NCI-H1436 (cell line): Measurements from ENCODE around the gene BICC1.

ENCODE experiments used
- DNase-seq: peaks from one replicate; lab custom pipeline; 2025; lab: John Stamatoyannopoulos, UW

Gene BICC1

DNA sequence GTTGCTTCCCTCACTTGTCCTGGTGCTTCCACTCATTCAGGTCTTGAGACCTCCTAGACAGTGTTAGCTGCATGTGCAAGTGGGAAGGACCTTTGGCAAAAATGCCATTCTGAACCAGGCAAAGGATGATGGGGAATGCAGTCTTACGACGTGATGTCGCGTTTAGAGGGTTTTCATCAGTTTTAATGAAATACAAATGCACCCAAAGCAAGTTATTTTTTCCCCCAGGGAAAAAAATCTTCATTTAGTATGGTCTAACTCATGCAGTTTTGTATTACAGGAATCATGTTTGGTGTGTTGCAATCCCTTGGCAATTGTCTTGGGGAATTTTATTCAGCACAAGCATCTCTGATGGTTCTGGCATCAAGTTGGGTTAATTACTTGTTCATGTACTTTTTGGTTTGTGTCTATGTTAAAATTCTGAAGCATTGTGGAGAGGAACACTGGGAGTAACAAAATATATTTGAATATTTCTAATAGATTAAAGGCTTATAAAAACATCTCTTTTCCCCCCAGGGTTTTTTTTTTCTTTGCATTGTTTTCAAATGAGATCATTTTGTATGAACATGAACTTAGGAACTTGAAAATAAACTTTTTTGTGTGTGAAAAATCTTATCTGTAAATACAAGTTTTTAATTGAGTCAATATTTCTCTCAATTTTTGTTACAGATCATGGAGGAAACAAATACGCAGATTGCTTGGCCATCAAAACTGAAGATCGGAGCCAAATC lies 188.9 kb downstream of the BICC1 start:
- no peak for DNase-seq

DNA sequence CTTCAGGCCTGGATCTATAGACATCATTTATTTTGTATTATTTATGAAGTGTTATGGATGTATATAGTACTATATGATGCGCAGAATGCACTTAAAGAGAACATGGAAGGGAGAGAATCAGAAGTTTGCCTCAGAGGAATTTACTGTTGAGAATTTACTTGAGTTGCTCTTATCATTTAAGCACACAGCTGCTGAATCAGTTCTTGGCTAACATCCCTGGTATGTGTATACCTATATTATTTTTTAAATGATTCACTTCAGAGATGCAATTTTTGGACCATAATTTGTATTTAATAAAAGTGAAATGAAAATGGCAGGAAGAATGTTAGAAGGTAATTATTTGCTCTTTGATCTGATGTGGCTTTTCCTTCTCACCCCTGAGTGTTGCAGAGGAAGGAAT lies 191.6 kb downstream of the BICC1 start:
- no peak for DNase-seq

DNA sequence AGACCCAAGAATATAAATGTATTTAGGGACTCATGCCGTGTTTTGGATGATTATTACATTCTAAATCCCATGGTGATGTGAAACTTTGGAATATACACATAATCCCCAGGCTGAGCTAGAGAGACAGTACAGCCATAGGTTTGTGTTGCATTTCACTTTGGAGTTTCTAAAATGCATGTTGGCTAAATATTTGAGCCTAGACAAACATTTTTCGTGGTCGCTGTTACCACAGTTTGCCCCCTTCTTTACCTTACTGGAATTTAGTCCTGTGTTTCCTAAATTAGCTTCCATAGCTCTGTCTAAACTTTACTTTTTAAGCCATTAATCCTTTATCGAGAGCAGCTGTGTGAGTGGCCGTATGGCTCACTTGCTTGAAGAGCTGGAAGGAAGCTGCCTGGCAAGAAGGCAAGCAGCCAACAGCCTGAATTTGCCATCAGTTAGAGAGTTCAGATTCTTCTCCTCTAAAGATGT lies 192.0 kb downstream of the BICC1 start:
- no peak for DNase-seq

DNA sequence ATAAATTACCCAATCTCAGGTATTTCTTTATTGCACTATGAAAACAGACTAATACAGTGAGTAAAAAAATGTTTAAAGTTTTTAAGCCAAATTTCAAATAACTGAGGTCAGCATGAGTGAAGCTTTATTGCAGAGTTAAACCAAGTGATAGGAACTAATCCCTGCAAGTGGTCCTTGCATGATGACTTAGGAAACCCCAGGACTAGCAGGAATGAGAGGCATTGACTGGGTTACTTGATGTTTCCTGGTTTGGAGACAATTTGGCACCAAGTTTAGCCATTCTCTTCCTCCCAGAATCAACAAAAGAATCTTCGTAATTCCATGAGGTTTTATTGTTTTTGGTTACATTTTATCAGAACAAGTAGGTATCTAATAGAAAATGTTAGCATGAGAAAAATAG lies 194.2 kb downstream of the BICC1 start:
- DNase-seq: no peak

DNA sequence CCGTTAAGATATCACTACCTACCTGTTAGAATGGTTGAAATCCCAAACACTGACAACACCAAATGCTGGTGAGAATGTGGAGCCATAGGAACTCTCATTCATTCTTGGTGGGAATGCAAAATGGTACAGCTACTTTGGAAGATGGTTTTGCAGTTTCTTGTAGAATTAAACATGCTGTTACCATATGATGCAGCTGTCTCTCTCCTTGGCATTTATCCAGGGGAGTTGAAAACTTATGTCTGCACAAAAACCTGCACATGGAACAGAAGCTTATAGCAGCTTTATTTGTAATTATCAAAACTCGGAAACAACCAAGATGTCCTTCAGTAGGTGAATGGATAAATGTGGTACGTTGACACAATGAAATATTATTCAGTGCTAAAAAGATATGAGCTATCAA lies 199.5 kb downstream of the BICC1 start:
- no peak for DNase-seq

DNA sequence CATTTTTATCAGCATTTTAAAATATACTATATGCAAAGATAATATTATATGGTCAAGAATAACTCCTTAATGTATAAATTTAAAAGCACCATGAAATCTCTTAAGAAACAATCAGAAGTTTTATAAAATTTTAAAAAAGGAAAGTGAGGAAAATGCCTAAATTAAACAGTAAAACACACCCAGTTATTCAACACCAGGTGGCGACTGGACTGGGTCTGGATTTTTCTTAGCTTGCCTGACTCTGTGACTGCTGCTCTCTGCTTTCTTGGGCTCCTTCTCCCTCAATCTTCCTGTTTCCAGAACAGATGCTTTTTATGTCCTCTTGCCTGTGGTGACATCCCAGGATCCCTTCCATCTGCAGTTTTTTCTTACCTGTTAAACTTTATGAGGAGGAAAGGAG lies 200.3 kb downstream of the BICC1 start:
- no peak for DNase-seq

DNA sequence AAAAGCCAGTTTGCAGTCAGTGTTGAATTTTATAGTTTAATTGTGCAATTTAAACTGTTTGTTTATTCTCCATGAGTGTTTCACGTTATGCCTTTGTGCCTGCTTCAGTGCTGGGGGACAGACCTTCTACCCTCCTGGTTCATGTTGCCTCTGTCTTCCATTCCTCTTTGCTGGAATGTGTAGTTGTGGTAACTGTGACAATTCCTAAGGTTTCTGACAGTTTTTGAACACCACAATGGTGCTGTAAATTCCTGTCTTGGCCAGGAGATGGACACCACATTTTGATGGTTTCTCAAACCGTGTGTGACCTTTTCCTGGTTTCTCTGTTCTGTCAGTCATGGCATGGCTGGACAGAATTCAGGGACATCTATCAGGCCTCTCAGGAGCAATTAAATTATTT lies 201.7 kb downstream of the BICC1 start:
- DNase-seq: no peak

DNA sequence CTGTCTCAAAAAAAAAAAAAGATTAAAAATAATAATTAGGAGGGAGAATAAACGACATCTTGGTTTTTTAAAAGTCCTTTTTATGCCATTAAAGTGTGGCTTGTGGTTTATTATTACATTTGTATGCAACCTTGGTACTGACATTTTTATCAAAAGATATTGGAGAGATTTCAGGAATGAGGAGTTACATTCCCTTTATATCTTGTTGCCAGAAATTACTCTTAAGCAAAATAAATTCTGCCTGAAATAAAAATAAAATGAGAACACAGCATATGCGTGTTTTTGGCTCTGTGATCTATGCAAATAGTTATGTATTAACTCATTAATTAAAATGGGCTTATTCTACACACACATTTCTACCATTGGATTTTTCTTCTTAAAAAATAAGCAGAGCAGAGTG lies 202.4 kb downstream of the BICC1 start:
- DNase-seq: no peak

DNA sequence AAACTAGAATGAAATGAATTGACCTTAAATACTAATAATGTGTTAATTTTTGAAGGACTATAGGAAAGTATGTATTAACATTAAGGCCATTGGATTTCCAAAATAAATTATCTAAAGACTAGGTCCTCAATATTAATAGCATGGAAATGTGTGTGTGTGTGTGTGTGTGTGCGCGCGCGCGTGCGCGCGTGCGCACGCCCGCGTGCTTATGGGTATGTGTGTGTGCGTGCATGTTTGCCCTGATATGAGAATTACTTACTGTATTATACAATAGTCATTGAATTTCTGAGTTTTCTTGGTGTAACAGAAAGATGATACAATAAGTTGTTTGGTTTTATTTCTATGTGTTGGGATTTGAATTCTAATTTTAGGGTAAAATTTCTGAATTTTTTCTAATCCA lies 205.9 kb downstream of the BICC1 start:
- DNase-seq: no peak

DNA sequence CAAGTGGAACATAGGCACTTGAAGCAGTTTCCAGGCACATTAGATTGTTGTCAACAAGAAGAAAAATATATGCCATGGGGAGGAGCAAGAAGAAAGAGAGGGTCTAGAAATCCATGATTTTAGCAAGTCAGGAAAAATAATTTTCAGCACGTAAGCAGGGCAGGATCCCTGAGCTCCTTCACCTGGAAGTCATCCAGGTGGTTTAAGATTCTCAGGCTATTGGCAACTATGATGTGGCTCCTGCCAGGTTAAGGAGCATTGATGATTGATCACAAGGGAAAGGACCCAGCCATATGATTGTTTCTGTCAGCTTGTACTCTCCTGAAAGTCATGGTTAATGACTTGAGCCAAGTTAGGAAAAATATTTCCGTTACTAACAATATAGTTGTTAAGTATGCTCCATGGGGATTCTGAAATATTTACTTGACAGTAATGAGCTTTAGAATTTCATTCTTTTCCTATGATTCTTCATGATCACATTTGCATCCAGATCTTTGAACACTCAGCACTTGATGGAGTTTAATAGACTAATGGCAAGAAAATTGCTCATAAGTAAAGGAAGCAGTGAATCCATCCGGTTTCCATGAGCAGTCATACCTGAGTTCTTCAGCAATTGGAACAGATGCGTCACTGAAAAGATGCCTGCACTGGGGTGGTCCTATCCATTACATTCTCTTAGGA lies 209.1 kb downstream of the BICC1 start:
- DNase-seq: no peak

DNA sequence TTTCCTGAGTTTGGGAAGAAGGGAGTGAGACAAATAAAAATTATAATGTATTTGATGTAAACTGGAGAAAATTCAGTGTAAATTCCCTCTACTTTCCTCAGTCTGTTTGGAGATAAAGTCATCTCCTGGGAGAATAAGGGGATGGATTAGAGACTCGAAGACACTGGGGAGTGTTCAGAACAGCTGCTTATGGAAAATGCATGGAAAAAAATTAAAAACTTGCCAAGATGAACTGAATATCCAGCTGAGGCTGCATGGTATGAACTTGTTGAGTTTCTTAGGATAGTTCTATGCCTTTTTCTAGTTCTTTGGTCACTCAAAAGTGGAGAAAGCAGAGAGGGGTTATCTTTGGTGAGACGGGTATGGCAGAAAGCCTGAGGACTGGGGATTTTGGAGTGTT lies 210.5 kb downstream of the BICC1 start:
- no peak for DNase-seq

DNA sequence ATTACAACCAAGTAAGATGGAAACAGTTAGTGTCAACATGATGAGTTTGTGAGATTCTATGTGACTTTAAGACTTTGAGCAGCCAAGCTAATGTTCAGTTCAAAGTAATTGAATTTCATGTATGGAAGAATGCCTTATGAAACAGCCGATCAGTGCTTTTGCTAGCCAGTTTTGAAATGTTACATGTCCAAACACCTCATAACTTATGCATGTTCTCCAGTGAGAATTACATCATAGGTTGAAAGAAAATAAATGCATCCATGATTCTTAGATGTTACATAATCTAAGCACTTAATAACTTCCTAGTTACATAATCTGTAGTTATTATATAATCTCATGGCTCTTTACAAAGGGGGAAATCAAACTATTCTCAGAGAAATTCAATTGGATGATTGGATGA lies 211.3 kb downstream of the BICC1 start:
- no peak for DNase-seq

DNA sequence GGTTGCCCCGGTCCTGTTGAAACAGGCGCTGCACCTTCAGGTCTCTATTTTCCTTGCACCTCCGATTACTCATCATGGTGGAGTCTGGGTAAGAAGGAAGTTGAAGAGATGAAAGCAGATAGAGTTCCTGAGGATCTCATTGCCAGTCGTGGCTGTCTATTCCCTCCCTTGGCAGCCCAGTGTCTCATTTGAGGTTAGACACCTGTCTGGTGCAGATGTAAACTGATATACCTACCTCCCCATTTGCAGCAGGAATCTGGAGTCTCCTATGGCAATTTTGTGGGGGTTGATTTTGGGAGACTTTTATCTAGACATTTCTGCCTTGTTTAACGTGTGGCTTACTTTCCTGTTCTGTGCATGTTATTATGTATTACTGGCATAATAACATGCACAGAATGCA lies 212.1 kb downstream of the BICC1 start:
- no peak for DNase-seq

DNA sequence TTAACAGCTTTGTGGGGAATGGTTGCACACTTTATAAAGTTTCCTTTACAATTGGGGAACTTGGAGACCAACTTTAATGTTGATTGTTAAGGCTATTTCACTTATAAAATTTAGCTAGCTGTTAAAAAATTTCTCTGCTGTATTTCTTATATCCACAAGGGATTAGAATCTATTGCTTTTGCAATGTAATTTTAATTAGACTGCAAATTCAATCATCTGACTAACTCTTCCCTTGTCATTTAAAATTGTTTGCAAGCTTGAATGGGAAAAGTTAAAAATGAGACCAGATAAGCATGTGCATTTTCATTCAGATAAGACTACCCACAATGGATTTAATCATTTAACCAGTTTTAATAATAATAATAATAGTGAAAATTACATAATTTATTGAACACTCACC lies 213.2 kb downstream of the BICC1 start:
- DNase-seq: no peak

DNA sequence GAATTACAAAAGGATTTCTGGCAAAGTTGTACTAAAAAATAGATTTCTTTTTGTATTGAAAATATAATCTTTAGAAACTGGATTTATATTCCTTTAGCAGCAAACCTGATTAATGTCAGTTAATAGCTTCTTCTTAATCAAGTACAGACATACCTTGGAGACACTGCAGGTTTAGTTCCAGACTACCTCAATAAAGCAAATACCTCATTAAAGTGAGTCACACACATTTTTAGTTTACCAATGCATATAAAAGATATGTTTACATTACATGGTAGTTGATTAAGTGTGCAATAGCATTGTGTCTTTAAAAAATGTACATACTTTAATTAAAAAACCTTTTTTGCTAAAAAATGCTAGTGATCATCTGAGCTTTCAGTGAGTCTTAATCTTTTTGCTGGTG lies 215.0 kb downstream of the BICC1 start:
- DNase-seq: no peak

DNA sequence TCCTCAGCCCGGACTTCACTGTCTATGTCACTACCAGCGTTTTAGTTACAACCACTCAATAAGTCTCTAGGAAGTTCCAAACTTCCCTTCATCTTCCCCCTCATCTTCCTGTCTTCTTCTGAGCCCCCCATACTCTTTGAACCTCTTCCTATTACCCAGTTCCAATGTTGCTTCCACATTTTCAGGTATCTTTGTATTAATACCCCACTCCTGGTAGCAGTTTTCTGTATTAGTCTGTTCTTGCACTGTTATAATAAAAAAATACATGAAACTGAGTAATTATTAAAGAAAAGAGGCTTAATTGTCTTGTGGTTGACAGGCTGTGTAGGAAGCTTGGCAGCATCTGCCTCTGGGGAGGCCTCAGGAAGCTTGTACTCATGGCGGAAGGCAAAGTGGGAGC lies 218.6 kb downstream of the BICC1 start:
- DNase-seq: no peak

DNA sequence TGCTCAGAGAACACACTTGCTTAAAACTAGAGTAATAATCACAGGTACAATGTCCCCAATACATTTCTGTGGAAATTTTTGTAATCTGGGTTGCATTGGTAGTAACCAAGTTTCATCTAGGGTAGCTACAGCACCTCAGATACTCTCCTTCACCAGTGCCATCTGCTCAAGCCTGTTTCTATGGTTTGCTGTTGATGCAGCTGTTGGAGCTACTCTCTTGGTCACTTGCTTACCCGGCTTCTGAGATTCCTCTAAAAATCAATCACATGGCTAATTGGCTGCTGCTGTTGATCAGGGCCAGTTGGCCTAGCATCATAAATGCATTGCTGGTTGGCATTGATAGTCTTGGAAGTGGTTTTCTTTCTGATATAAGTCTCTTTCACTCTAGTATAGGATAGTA lies 220.8 kb downstream of the BICC1 start:
- DNase-seq: no peak

DNA sequence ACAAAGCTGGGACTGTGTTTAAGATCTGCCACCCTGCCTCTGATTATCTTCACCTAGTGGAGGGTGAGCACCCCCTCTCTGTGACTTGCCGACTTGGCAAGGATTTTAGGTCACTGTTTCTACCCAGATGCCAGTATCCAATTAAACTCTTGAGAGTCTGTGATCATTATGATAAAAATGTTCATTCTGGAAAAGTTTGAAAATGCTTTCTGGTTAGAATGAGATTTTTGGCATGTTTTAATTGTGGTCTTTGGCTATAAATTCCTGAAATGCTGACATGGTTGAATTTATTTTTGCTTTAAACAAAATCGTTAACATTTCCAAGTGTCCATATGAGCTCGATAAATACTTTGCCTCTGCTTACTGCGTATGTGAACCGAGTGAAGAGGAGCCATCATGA lies 221.4 kb downstream of the BICC1 start:
- DNase-seq: no peak

DNA sequence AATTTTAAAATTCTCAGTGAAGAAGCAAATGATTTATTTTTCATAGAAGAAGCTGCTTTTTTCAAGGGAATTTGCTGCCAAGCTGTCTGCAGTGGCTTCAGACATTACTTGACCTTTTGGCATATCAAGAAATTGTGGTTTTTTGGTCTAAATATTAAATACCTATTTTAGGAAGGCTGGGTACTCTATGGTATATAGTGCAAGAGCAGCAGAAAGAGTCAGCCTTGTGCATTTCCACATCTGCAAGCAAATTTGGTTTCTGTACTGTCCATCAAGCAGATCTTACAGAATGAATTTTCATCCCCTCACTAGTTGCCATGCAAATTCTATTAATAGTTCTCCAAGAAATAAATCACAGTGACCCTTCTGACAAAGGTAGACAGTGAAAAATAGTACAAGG lies 222.0 kb downstream of the BICC1 start:
- DNase-seq: no peak

DNA sequence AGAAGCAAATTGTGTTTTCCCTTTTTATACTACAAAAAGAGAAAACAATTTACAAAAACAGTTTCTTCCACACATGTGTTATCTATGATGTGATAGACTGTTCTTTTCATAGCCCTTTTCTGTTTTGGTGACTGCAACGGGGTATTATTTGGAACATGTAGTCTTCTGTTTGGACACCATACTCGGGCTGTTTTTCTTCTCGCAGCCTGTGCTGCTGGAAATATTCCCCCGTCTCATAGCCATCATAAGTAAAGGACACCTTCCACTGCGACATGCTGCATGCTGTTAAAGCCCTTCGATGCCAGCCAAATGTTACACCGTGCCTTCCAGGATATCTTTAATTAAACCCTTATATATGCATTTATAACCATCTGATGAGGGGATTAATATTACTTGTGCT lies 222.4 kb downstream of the BICC1 start:
- no peak for DNase-seq

DNA sequence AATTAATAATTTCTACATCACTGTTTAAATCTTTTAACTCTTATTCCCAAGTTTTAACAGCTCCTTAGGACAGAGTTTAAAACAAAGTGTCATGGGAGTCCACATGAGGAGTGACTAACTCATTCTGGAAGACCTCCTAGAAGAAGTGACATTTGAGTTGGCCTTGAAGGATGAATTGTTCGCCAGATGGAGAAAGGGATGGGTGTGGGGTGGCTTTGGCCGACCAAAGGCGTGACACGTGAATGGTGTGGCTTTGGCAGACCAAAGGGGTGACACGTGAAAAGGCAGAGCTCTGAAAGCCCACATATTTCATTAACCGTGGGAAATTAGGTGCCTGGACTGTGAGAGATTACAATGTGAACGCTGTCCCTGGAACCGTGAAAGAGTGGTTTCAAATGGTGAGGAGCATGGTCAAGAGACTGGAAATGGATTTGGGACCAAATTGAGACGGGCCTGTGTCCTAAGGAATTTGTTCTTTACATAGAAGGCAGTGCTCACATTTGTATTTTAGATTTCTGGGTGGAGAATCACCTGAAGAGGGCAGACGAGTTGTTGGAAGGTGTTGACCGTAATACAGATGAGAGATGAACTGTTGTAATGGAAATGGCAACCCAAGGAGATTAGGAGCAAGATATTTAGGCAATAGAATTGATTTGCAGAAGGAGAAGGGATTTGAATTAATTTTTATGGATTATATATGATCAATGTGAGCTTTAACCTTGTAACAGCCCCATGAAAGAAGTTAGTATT lies 228.1 kb downstream of the BICC1 start:
- DNase-seq: no peak

DNA sequence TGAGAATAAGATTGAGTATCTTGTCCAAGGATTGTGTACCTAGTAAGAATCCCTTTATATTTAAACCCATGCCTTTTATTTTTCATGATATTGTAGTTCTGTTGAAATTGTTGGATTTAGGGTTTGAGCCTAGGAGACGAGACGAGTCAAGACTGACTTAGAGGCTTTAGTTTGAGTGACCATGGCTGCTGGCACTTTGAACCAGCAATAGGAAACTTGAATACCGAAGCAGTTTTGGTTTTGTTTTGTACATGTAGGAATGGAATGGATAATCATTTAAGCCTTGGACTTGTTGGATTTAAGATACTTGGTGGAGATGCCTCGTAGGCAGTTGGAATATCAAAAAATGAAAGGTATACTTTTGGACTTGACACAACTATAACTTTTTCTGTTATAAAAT lies 229.0 kb downstream of the BICC1 start:
- DNase-seq: no peak

DNA sequence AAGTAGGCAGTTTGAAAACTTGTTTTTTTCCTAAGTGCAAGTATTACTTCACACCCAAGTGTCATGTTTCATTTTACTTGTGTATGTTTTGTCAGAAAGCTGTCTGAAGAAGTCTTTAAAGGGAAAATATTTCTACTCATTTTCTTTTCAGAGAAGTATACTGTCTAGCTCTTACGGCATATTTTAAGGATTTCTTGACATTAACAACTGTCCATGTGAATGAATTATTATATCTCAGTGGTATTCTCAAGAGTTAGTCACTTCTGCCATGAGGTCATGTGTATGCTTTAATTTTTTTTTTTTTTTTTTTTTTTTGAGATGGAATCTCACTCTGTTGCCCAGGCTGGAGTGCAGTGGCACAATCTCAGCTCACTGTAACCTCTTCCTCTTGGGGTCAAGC lies 229.5 kb downstream of the BICC1 start:
- no peak for DNase-seq
